GM21529 (cell line): Measurements from ENCODE around the gene OR2H1.

Experiments used
- ATAC-seq: cut with Tn5 transposase; IDR thresholded peaks from one replicate; pipeline ENCODE4 v1.9.1; 2021; ENCODE audit not compliant: unreplicated experiment

OR2H1 gene

DNA sequence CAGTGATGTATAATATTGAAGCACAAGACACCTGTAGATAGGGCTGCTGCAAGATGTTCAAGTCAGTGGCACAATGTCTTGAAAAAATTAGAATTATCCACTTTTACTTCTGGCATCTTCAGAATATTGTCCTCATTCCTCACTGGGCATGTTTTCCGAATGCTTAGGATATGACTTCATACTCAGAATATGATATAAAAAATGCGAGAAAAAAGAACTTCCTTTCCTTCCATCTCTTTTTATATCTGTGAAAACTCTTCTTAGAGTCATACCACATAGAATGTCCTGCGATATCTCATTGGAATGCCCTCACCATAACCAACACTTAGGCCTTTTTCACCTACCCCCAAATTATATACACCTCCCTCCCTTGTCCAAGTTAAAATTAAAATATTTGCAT lies 26.2 kb downstream of the OR2H1 start:
- no peak for ATAC-seq

GRCh38 chr6:29483735-29484134 lies 26.8 kb downstream of the OR2H1 start:
- no peak for ATAC-seq

DNA sequence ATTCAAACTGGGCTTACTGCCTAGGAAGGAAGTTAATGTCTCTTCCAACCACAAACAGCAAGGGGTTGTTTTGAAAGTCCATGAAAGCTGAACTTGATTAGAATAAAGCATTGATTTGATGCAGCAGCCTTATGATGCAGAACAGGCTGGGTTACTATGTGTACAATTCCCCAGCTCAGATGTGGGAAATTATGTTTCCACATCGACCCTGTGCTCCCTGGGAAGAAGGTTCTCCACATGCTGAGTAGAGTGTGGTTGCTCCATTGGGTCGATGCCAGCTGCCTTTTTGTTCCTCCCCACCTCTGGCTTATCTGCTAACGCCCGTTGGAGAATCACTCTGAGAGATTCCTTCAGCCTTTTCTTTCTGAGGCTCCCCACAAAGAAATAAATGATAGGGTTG lies 29.6 kb downstream of the OR2H1 start:
- no peak for ATAC-seq

DNA sequence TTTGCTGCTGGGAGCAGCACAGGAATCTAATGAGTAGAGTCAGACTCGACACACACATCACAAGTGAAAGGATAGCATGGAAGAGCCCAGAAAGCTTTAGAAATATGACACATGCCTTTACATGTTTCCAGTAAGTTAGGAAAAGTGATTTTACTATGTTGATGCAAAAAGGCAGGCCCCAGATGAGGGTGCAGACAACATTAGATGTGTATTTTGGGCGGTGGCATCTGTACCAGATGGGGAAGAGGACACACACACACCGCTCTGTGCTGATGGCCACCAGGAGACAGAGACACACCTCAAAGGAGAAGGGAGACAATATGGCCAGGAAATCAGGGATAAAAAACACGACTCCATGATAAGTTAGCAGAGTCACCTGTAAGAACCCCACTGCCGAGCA lies 30.2 kb downstream of the OR2H1 start:
- ATAC-seq: no peak

DNA sequence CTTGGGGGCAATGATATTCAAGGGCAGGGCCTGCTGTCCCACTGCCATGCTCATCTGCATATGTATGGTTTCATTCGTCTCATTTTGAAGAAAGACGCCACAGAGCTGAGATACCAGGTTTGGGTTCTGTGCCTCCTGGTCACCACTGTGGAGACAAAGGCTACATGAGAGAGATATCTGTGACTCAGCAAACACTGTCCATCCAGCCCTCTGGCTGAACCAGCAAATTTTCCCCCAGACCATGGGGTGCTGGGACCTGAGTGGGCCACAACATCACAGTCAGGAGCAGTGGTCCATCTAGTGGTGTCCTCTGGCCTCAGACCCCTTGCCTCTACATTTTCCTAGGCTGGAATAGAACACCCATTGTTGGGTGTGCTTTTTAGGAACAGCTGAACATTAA lies 30.7 kb downstream of the OR2H1 start, which contains the start of gene MAS1L:
TSS of gene MAS1L (minus strand) at position 297 of the 400 bp plus-strand sequence. CDS start at position 243, 54 bp downstream.
- ATAC-seq: no peak

- ATAC-seq: no peak
Observed at GRCh38 chr6:29488874-29489273, 31.9 kb downstream of the OR2H1 start.

GRCh38 chr6:29489286-29489685 lies 32.3 kb downstream of the OR2H1 start:
- no peak for ATAC-seq

GRCh38 chr6:29490055-29490454 lies 33.1 kb downstream of the OR2H1 start:
- no peak for ATAC-seq

DNA sequence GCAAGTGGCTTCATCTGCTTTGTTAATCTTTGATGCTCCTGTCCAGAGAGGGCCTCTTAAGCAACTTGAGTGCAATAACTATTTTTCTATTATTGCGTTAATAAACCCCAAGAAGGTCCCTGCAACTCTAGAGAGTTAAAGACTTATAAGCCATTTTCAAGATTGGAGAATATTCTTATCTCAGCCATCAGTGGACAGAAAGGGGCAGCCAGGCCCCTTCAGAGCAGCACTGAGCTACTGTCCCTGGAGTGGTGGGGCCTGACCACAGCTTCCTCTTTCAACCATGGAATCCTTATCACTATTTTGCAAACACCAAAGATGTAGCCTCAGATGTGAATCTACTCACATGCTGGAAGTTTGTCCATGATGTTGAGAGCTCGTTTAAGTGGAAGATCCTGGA lies 33.6 kb downstream of the OR2H1 start:
- no peak for ATAC-seq

GRCh38 chr6:29491574-29491973 lies 34.6 kb downstream of the OR2H1 start:
- ATAC-seq: no peak

DNA sequence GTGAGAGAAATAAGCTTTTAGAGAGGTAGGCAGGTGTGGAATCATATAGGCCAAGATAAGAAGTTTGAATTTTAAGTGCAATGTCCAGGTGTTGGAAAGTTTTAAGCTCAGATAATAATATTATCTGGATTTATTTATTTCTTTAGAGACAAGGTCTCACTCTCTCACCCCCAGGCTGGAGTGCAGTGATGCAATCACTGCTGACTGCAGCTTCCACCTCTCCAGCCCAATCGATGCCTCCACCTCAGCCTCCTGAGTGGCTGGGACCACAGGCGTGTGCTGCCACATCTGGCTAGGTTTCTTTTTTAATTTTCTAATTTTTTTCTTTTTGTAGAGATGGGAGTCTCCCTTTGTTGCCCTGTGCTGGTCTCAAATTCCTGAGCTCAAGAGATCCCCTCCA lies 36.3 kb downstream of the OR2H1 start:
- no peak for ATAC-seq

GRCh38 chr6:29494131-29494530 lies 37.2 kb downstream of the OR2H1 start:
- ATAC-seq: no peak

DNA sequence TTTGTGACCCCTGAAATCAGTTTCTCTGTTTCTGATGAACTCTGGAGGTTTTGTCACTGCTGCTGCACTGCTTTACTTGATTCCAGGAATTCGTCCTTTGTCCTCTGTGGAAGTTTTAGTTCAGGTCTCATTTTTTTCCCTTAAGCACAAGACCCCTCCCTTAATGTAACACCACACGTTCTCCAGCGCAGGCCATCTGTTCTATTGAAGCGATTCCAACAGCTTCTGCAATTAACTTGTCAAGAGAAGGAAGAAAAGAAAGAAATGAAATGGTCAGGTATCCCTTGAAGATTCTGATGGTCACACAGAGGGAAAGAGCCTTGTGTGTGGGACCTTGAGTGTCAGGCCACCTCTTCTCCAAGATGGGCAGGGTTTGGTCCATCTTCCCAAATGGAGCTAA lies 38.6 kb downstream of the OR2H1 start:
- ATAC-seq: no peak

DNA sequence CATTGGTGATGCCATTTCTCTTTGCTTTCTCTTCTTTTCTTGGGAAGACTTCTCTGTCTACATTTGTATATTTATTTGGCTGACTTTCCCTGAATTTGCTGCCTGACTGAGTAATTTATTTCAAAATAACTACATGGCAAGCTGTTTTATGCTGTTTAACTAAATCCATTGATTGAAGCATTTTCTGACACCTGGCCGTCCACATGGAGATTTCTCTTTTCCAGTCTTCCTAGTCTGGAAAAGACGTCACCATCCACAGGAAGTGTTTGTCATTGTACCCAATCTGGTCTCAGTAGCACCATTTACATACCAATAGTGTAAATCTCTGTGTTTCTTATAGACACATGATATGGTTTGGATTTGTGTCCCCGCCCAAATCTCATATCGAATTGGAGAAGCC lies 40.0 kb downstream of the OR2H1 start:
- ATAC-seq: no peak

DNA sequence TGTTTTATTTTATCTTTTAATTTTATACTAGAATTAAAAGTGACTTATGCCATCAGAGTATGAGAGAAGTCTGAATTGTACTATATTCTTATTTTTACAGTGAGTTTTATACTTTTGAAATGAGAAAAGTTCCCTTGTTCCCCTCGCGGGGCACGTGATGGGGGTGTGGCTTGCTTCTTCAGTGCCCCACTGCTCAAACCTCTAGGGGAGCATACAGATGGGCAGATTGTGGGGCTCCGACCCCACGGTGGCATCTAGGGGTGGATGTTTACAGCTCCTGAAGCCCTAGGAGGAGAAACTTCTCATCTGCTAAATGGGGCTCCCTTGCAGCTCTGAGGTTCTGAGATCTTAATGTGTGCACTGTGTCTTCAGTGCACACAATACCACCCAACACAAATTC lies 42.7 kb downstream of the OR2H1 start:
- ATAC-seq: no peak

DNA sequence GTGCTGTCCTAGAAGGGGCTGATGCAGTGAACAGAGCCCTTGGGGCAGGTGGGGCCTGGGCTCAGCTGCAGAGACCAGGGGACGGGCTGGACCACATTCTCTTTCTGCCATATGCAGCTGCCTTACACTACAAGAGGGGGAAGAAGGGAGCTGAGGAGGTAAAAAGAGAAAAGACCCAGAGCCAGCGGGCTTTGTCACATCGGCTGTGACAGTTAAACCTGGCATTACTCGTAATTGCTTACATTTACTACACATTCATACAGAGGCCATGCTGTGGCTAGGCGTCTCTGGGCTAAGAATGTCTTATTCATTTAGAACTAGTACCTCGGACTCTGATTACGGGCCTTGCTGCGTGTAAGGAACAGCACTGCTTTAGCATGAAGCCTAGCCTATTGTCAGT lies 43.6 kb downstream of the OR2H1 start:
- no peak for ATAC-seq

DNA sequence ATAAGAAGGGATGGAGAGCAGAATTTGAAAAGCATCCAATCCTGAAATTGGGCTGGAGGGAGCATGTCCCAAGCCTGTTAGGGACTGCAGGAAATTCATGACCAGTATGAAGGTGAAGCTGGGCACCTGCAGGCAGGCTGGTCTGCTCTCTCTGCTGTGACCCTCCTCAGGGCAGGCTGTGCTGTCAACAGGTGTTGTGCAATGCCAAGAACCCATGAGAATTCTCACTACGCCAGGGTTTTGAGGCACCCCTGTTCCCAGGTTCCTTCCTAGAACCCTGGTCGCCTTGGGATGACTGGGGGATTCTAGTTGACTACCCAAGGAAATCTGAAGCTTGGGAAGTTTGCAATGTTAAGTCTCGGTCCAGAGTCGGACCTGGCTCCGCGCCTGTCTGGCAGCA lies 44.2 kb downstream of the OR2H1 start:
- no peak for ATAC-seq

DNA sequence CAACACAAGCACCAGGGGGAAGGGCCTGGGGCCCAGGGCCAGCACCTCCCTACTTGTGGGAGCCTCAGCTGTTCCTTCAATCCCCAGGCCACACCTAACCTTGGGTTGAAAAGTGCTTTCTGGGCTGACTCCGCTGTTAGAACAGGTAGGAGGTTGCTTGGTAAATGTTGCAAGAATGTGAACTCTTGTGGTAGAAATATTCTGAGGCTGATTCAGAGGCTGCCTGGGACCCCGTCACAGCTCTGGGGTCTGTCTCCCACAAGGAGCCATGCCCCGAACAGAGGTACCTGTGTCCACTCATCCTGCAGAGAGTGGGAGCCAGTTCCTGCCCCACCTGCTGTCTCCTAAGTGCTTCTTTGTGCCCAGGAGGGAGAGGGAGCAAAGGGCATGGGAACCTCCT lies 45.2 kb downstream of the OR2H1 start:
- no peak for ATAC-seq

DNA sequence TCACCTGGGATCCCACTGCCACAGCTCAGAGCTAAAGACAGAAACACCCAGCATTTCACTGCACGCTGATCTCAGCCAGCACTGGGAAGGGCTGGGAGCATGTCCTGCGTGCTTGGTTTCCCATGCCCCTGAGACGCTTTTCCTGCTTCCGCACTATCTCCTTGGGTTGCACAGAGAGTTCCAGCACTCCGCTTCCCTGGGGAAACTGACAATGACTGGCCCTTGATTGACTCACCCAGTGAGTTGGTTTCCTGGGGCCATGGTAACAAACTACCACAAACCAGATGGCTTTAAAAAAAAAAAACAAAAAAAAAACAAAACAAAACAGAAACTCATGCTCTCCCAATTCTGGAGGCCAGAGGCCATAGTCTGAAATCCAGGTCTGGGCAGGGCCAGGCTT lies 45.6 kb downstream of the OR2H1 start:
- no peak for ATAC-seq

GRCh38 chr6:29504961-29505360 lies 48.0 kb downstream of the OR2H1 start:
- no peak for ATAC-seq

- no peak for ATAC-seq
Observed at GRCh38 chr6:29505808-29506207, 48.9 kb downstream of the OR2H1 start.

GRCh38 chr6:29506446-29507067 lies 49.6 kb downstream of the OR2H1 start:
- no peak for ATAC-seq

GRCh38 chr6:29507319-29507718 lies 50.4 kb downstream of the OR2H1 start:
- ATAC-seq: no peak
